Activated CD8-positive, alpha-beta T cell treated with anti-CD3 and anti-CD28 coated beads for 36 hours (primary cell): ENCODE results near the gene ERP27. TPM values are rescaled to one million over a fixed set of nuclear protein-coding genes. Genes with fewer than 3 reads are reported as not detected.

ENCODE experiments used
- ATAC-seq: fragments of 200-7000 bp; cut with Tn5 transposase; one replicate; pipeline ENCODE4 v1.10.0; 2021; ENCODE audit warnings: mild to moderate bottlenecking, moderate library complexity
- CTCF ChIA-PET: fragments of 350-600 bp; sonication (Branson Sonifier 250); formaldehyde crosslinking; loops from one replicate; lab custom pipeline; 2021; ENCODE audit warnings: antibody characterized with exemption; lab: Charles Lee
- POLR2A ChIA-PET: fragments of 350-600 bp; sonication (Branson Sonifier 250); formaldehyde crosslinking; loops from one replicate; lab custom pipeline; 2021; ENCODE audit warnings: antibody characterized with exemption; lab: Charles Lee
- DNase-seq: peaks from one replicate; pipeline ENCODE4 v3.0.0-alpha.2; 2020
- H3K27ac Mint-ChIP-seq: one replicate; pipeline ENCODE4 v1.8.0; 2021; ENCODE audit warnings: mild to moderate bottlenecking, mixed read lengths
- H3K27me3 Mint-ChIP-seq: one replicate; pipeline ENCODE4 v1.8.0; 2021; ENCODE audit warnings: mixed read lengths
- H3K36me3 Mint-ChIP-seq: one replicate; pipeline ENCODE4 v1.8.0; 2021; ENCODE audit warnings: low read depth, mixed read lengths
- H3K4me1 Mint-ChIP-seq: one replicate; pipeline ENCODE4 v1.8.0; 2021; ENCODE audit warnings: low read depth, mixed read lengths
- H3K4me3 Mint-ChIP-seq: one replicate; pipeline ENCODE4 v1.8.0; 2021; ENCODE audit warnings: mild to moderate bottlenecking, moderate library complexity, mixed read lengths
- H3K9me3 Mint-ChIP-seq: one replicate; pipeline ENCODE4 v1.8.0; 2021; ENCODE audit warnings: mixed read lengths
- CTCF ChIP-seq: fragments of 200-600 bp; IDR thresholded peaks from one replicate; pipeline ENCODE4 v1.8.0; 2022; ENCODE audit warnings: antibody characterized with exemption, mild to moderate bottlenecking
- intact Hi-C: fragments of 100-400 bp; cut with micrococcal nuclease; formaldehyde crosslinking; loops from one replicate; pipeline ENCODE4 v1.10.0; 2022
- total RNA-seq, 2 experiments: library from RNA; stranded (reverse); gene quantifications; one replicate each; pipeline ENCODE4 v1.2.3, GENCODE V29; 2021

ERP27 gene
- total RNA-seq, 2 experiments from 2014 or later: 2.3 to 3.4 TPM

- DNase-seq (peak; percentile 73), ATAC-seq (peak; percentile 77)
- no peak for TF ChIP-seq CTCF
- ChIA-PET POLR2A (interaction anchor here (1.0 to 3.8 kb wide), 6 partner anchors 9 to 179 kb away, joined by 3 to 41 read pairs (median 4); partner anchors contain the start of genes ARHGDIB and ERP27), CTCF (interaction anchor here (1.0 to 2.6 kb wide), 5 partner anchors 10 to 179 kb away, joined by 4 to 11 read pairs (median 4); partner anchors contain the start of gene ERP27)
- no peaks in the 10 kb centered on the region for H3K27me3 Mint-ChIP-seq
- H3K27ac Mint-ChIP-seq: peak overlapping the region; percentile 97
- H3K4me3 Mint-ChIP-seq: peak overlapping the region; percentile 68
- H3K4me1 Mint-ChIP-seq: peaks cover 84% of the 10 kb centered on the region
- H3K9me3 Mint-ChIP-seq: no peaks in the 10 kb centered on the region
- intact Hi-C loops: no loop called here
- peaks cover 88% of the 10 kb centered on the region for H3K36me3 Mint-ChIP-seq
Observed at GRCh38 chr12:14948672-14949071, 10.3 kb upstream of the ERP27 start.

DNA sequence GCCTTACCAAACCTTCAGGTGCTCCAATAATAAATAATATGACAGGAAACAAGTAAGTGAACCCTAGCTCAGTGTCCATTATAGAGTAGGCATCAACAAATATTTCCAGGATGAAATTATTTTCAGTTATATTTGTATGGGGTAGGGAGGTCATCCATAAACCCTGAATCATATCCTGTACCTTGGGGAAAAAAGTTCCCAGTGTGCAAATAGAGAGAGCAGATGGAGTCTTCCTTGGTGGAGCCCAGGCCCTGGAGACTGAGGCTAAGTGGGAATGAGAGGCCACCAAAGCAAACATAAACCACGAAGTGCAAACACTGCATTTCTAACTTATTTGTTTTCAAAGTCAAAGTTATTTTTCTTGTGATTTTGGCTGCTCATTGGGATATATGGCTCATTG lies 8.5 kb upstream of the ERP27 start:
- no peak for TF ChIP-seq CTCF
- peak overlapping the region; percentile 68 for H3K4me3 Mint-ChIP-seq
- peaks cover 88% of the 10 kb centered on the region for H3K36me3 Mint-ChIP-seq
- no peak for DNase-seq
- peaks cover 71% of the 10 kb centered on the region for H3K4me1 Mint-ChIP-seq
- intact Hi-C loops: loop anchor here (2.0 kb wide), 1 partner anchor 14 kb away; the partner anchor contains the start of gene ARHGDIB
- ChIA-PET CTCF (interaction anchor here (0.8 to 2.6 kb wide), 4 partner anchors 8 to 35 kb away, joined by 3 to 11 read pairs (median 3); partner anchors contain the start of genes ARHGDIB and ERP27), POLR2A (interaction anchor here (0.6 to 3.8 kb wide), 4 partner anchors 12 to 79 kb away, joined by 3 to 41 read pairs (median 4); partner anchors contain the start of gene ARHGDIB)
- no peak for ATAC-seq
- H3K9me3 Mint-ChIP-seq: no peaks in the 10 kb centered on the region
- H3K27ac Mint-ChIP-seq: peak overlapping the region; percentile 97
- no peaks in the 10 kb centered on the region for H3K27me3 Mint-ChIP-seq

DNA sequence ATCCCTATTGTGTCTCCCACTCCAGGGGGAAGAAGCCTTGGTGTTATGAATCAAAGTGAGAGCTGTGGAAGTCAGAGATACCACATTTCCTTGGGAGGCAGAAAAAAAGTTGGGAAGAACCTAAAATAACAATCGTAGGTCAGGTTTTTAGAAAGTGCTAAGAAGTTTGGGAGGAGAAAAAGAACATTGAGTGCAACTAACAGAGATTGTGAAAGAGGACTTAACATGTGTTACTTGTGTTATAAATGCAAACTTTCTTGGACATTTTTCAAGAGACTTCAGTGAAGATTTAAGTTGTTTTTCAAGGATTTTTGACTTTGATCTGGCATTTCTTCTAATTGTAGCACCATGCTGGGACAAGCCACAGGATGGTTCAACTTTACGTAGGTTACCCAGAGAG lies 7.8 kb upstream of the ERP27 start:
- Mint-ChIP-seq H3K9me3 (no peaks in the 10 kb centered on the region), H3K27ac (peak overlapping the region; percentile 97), H3K4me3 (peak overlapping the region; percentile 18), H3K36me3 (peaks cover 88% of the 10 kb centered on the region), H3K4me1 (peaks cover 65% of the 10 kb centered on the region), H3K27me3 (no peaks in the 10 kb centered on the region)
- no peak for TF ChIP-seq CTCF
- ATAC-seq (no peak), DNase-seq (no peak)
- CTCF ChIA-PET: interaction anchor here (0.8 to 1.7 kb wide), 3 partner anchors 12 to 34 kb away, joined by 3 to 4 read pairs (median 3); partner anchors contain the start of gene ARHGDIB
- POLR2A ChIA-PET: interaction anchor here (0.6 to 1.7 kb wide), 6 partner anchors 8 to 176 kb away, joined by 3 to 6 read pairs (median 3); partner anchors contain the start of gene WBP11
- intact Hi-C loops: loop anchor here (2.0 kb wide), 1 partner anchor 15 kb away; the partner anchor contains the start of gene ARHGDIB

- ATAC-seq (no peak), DNase-seq (no peak)
- no peak for TF ChIP-seq CTCF
- no peak overlapping the region for H3K4me3 Mint-ChIP-seq
- CTCF ChIA-PET: no interaction called here
- peaks cover 84% of the 10 kb centered on the region for H3K36me3 Mint-ChIP-seq
- POLR2A ChIA-PET: interaction anchor here (1.1 kb wide), 1 partner anchor 12 kb away, joined by 5 read pairs; no protein-coding TSS in a partner anchor
- intact Hi-C loops: no loop called here
- H3K27me3 Mint-ChIP-seq: no peaks in the 10 kb centered on the region
- peaks cover 65% of the 10 kb centered on the region for H3K4me1 Mint-ChIP-seq
- peak overlapping the region; percentile 9 for H3K27ac Mint-ChIP-seq
- peaks cover 4% of the 10 kb centered on the region for H3K9me3 Mint-ChIP-seq
Observed at GRCh38 chr12:14942196-14942931, 4.0 kb upstream of the ERP27 start.
